ENCODE measurements around the gene MAP3K20. TPM values are rescaled to one million over a fixed set of nuclear protein-coding genes. Genes with fewer than 3 reads are reported as not detected.
A peak's percentile ranks its signal among the peaks of the same experiment; 100 is the strongest.
"Not testable (repeated sequence)": the region's sequence is repeated elsewhere in the genome, so short reads cannot be mapped to it uniquely, and the experiment has no call there.

MAP3K20 gene
- polyA plus RNA-seq, 1 donor from 2014 or later: 7.9 TPM

DNA sequence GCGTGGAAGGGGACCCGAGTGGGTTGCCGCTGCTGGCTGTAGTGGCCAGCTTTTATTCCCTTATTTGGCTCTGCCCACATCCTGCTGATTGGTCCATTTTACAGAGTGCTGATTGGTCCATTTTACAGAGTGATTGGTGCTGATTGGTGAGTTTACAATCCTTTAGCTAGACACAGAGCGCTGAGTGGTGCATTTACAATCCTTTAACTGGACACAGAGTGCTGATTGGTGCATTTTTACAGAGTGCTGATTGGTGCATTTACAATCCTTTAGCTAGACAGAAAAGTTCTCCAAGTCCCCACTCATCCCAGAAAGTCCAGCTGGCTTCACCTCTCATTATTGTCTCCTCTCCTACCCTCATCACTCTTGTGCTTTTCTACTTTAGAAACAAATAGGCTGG lies 225.9 kb downstream of the MAP3K20 start:
- not testable (repeated sequence) for H3K36me3 Mint-ChIP-seq, H3K27ac Mint-ChIP-seq, H3K4me1 Mint-ChIP-seq, H3K27me3 Mint-ChIP-seq
- peak overlapping the region in 1 of 4 donors; percentile 41 for H3K4me3 Mint-ChIP-seq
- H3K9me3 Mint-ChIP-seq: peaks cover 5 to 15% (median 14%) of the 10 kb centered on the region in 3 donors

DNA sequence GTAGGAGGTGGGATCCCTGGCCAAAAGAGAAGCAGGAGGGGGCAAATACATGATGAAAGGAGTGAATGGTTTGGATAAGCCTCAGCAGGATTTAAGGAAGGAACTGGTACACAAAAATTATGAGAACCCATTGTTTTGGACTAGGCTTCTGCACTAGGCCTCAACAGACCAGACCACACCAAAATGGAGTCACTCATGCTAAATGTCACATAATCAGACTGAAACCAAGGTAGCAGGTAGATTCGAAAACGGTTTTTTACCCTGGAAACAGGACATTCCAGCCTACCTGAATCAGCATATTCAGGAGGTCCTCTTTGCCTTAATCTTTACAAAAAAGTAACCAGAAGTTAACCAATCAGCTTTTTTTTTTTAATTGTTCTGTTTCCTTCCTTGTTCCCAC lies 229.7 kb downstream of the MAP3K20 start:
- peaks cover 5 to 13% (median 12%) of the 10 kb centered on the region in 3 donors for H3K4me1 Mint-ChIP-seq
- no peak overlapping the region for H3K4me3 Mint-ChIP-seq
- no peaks in the 10 kb centered on the region for H3K36me3 Mint-ChIP-seq
- peaks cover 0 to 4% (median 2%) of the 10 kb centered on the region in 3 donors for H3K9me3 Mint-ChIP-seq
- H3K27ac Mint-ChIP-seq: no peak overlapping the region
- H3K27me3 Mint-ChIP-seq: peaks cover 3% of the 10 kb centered on the region

DNA sequence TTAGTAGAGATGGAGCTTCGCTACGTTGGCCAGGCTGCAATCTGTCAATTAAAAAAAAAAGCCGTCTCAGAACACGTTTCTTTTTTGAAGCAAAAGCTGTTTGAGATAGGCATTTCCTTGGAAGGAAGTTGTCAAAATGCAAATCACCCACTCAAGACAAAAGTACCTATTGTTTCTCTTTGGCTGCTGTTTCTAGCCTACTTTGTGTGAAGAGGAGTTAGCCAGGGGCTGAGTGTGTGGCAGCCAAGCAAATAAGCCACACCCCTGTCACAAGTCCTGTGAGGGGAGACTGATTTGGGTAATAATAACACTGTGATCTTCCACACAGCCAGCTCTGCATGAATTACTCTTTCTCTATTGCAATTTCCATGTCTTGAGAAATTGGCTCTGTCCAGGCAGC lies 231.6 kb downstream of the MAP3K20 start:
- Mint-ChIP-seq H3K27me3 (peaks cover 3% of the 10 kb centered on the region), H3K27ac (no peak overlapping the region), H3K4me3 (peak overlapping the region in 3 of 4 donors; percentile 39 to 83 (median 65))

DNA sequence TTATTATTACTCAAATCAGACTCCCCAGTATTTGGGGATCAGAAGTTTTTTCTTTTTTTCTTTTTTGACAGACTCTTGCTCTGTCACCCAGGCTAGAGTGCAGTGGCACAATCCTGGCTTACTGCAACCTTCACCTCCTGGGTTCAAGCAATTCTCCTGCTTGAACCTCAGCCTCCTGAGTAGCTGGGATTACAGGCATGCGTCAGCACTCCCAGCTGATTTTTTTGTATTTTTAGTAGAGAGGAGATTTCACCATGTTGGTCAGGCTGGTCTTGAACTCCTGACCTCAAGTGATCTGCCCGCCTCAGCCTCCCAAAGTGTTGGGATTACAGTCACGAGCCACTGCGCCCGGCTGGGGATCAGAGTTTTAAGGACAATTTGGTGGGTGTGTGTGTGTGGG lies 233.7 kb downstream of the MAP3K20 start:
- H3K36me3 Mint-ChIP-seq, H3K9me3 Mint-ChIP-seq, H3K4me3 Mint-ChIP-seq, H3K27ac Mint-ChIP-seq, H3K27me3 Mint-ChIP-seq: not testable (repeated sequence)
- H3K4me1 Mint-ChIP-seq: peaks cover 5 to 13% (median 12%) of the 10 kb centered on the region in 3 donors

More for the DNA sequence above, 231.6 kb downstream of the MAP3K20 start:
- Mint-ChIP-seq H3K9me3 (peaks cover 0 to 2% (median 0%) of the 10 kb centered on the region in 3 donors), H3K4me1 (peaks cover 5 to 13% (median 12%) of the 10 kb centered on the region in 3 donors), H3K36me3 (no peaks in the 10 kb centered on the region)

DNA sequence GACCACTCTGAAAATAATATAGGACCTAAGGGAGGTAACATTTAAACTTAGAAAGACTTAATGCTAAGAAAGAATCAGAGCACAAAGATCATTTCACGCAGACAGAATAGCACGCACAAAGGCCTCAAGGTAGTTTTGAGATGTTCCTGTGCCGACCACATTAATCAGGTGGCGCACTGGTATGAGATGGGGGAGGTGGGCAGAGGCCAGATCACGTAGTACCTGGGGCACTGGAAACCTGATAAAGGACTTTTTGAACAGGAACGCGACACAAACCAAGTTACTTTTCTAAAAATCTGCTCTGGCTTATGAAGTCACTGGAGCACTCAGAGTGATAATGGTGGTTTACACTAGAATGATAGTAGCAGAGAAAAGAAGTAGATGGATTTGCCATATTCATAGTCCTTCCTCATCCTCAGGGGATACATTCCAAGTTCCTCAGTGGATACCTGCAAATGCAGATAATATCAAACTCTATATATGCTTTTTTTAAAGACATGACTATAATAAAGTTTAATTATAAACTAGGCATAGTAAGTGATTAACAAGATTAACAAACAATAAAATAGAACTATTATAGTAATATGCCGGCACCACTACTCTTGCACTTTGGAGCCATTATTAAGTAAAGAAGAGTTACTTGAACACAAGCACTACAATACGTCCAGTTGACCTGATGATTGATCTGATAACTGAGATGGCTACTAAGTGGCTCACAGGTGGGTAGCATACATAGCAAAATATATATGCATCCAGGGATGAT lies 236.4 kb downstream of the MAP3K20 start:
- H3K27me3 Mint-ChIP-seq: peaks cover 4% of the 10 kb centered on the region
- no peaks in the 10 kb centered on the region for H3K36me3 Mint-ChIP-seq
- peaks cover 5 to 8% (median 7%) of the 10 kb centered on the region in 3 donors for H3K4me1 Mint-ChIP-seq
- H3K4me3 Mint-ChIP-seq: no peak overlapping the region
- H3K9me3 Mint-ChIP-seq: no peaks in the 10 kb centered on the region
- no peak overlapping the region for H3K27ac Mint-ChIP-seq
